ENCODE results near the gene KCNN1. TPM values are rescaled to one million over a fixed set of nuclear protein-coding genes. Genes with fewer than 3 reads are reported as not detected.

The KCNN1 gene
- polyA plus RNA-seq, 3 donors: not detected

DNA sequence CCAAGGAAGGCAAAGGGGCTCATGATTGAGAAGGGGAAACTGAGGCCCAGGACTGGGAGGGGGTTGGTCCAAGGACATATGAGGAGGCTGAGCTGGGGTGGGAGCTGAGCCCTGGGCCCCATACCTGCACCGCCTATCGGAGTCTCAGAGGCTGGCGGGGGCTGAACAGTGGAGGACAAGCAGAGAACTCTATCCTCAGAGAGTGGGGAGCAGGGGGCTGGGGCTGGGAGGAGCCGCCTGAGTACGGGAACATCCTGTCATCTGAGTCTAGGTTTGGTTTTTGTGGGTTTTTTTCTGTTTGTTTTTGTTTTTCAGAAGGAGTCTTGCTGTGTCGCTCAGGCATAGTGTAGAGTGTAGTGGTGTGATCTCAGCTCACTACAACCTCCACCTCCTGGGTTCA, 47.3 kb downstream of the KCNN1 start:
- H3K27ac Mint-ChIP-seq: peak overlapping the region in 6 of 7 donors; percentile 6 to 83 (median 46)
- 100% methylated on average over 1 of the region's 6 CpGs for WGBS (ENCODE audit: insufficient coverage)
- H3K27me3 ChIP-seq (ENCODE audit: control insufficient read depth in 2 of 2, insufficient read depth in 2 of 2, low read length in 2 of 2): no peaks in the 10 kb centered on the region
- H3K27me3 Mint-ChIP-seq (ENCODE audit: low read depth in 3 of 3): peaks cover 0 to 5% (median 0%) of the 10 kb centered on the region in 3 donors
- H3K4me1 ChIP-seq (ENCODE audit: control insufficient read depth in 1 of 2, insufficient read depth in 2 of 2, low read length in 2 of 2): peaks cover 36 to 40% of the 10 kb centered on the region in 2 donors
- H3K36me3 Mint-ChIP-seq: peaks cover 57 to 65% of the 10 kb centered on the region in 2 donors
- peaks cover 39% of the 10 kb centered on the region for H4K20me1 ChIP-seq (ENCODE audit: insufficient read depth, low read length)
- H3K9me3 Mint-ChIP-seq: peaks cover 0 to 2% (median 0%) of the 10 kb centered on the region in 7 donors
- H3K27ac ChIP-seq (ENCODE audit: low read depth in 1 of 2, low read length in 2 of 2): no peak overlapping the region
- no peak overlapping the region for H2AFZ ChIP-seq (ENCODE audit: insufficient read depth, low read depth, low read length, poor library complexity, severe bottlenecking)
- no peaks in the 10 kb centered on the region for H3K9me3 ChIP-seq (replicated peaks in 1 of 2; ENCODE audit: control insufficient read depth in 1 of 2, insufficient read depth in 1 of 2, low read length in 2 of 2)
- intact Hi-C loops (cut with micrococcal nuclease): loop anchor here in 1 of 2 donors (5.0 kb wide), 1 partner anchor 238 kb away; no protein-coding TSS in a partner anchor
- H3K4me3 ChIP-seq (replicated peaks in 1 of 3; ENCODE audit: low read depth in 2 of 3, low read length in 3 of 3): no peak overlapping the region
- no peak overlapping the region for H3K9ac ChIP-seq (ENCODE audit: insufficient read depth, low read length, poor library complexity, severe bottlenecking)
- no peak overlapping the region for H3K4me2 ChIP-seq (replicated peaks; ENCODE audit: extremely low read depth, low read length, poor library complexity, severe bottlenecking)
- no peak for DNase-seq
- H3K4me1 Mint-ChIP-seq: peaks cover 48% of the 10 kb centered on the region
- H3K36me3 ChIP-seq (replicated peaks in 1 of 2; ENCODE audit: control insufficient read depth in 1 of 2, insufficient read depth in 2 of 2, low read length in 2 of 2): peaks cover 55 to 66% of the 10 kb centered on the region in 2 donors
- TF ChIP-seq, protein P1, sequence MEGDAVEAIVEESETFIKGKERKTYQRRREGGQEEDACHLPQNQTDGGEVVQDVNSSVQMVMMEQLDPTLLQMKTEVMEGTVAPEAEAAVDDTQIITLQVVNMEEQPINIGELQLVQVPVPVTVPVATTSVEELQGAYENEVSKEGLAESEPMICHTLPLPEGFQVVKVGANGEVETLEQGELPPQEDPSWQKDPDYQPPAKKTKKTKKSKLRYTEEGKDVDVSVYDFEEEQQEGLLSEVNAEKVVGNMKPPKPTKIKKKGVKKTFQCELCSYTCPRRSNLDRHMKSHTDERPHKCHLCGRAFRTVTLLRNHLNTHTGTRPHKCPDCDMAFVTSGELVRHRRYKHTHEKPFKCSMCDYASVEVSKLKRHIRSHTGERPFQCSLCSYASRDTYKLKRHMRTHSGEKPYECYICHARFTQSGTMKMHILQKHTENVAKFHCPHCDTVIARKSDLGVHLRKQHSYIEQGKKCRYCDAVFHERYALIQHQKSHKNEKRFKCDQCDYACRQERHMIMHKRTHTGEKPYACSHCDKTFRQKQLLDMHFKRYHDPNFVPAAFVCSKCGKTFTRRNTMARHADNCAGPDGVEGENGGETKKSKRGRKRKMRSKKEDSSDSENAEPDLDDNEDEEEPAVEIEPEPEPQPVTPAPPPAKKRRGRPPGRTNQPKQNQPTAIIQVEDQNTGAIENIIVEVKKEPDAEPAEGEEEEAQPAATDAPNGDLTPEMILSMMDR (IDR thresholded peaks at IDR 0.05): no peak
- peaks cover 4% of the 10 kb centered on the region for H3K79me2 ChIP-seq (ENCODE audit: insufficient read depth, low read length)
- no peak overlapping the region for H3K4me3 Mint-ChIP-seq

DNA sequence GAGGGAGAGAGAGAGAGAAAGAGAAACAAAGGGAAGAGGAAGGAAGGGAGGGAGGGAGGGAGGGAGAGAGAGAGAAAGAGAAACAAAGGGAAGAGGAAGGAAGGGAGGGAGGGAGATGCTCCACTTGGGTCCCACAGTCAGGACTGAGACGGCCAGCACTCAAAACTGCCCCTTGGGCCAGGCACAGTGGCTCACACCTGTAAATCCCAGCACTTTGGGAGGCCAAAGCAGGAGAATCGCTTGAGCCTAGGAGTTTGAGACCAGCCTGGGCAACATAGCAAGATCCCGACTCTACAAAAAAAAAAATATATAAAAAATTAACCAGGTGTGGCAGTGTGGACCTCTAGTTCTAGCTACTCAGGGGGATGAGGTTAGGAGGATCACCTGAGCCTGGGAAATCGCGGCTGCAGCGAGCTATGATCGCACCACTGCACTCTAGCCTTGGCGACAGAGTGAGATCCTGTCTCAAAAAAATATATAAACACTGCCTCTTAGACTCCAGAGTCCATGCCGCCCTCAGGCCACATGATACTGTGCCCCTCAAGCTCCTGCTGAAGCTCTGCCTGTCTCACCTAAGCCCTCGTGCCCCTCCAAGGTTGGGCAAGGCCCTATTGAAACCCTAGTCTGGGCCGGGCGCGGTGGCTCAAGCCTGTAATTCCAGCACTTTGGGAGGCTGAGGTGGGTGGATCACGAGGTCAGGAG, 49.5 kb downstream of the KCNN1 start:
- H2AFZ ChIP-seq (ENCODE audit: insufficient read depth, low read depth, low read length, poor library complexity, severe bottlenecking): no peak overlapping the region
- WGBS (ENCODE audit: insufficient coverage): 73% methylated on average over 5 of the region's 14 CpGs
- peak overlapping the region in 3 of 7 donors; percentile 14 to 92 (median 40) for H3K27ac Mint-ChIP-seq
- peaks cover 0 to 6% (median 1%) of the 10 kb centered on the region in 3 donors for H3K27me3 Mint-ChIP-seq (ENCODE audit: low read depth in 3 of 3)
- no peak overlapping the region for H3K4me3 ChIP-seq (replicated peaks in 1 of 3; ENCODE audit: low read depth in 2 of 3, low read length in 3 of 3)
- no peaks in the 10 kb centered on the region for H3K79me2 ChIP-seq (ENCODE audit: insufficient read depth, low read length)
- peaks cover 35 to 44% of the 10 kb centered on the region in 2 donors for H3K36me3 ChIP-seq (replicated peaks in 1 of 2; ENCODE audit: control insufficient read depth in 1 of 2, insufficient read depth in 2 of 2, low read length in 2 of 2)
- no peak for DNase-seq
- intact Hi-C loops (cut with micrococcal nuclease): no loop called here
- H3K9ac ChIP-seq (ENCODE audit: insufficient read depth, low read length, poor library complexity, severe bottlenecking): no peak overlapping the region
- H3K4me1 Mint-ChIP-seq: peaks cover 64% of the 10 kb centered on the region
- TF ChIP-seq, protein P1 (IDR thresholded peaks at IDR 0.05): no peak
- H3K4me3 Mint-ChIP-seq: no peak overlapping the region
- peaks cover 52 to 58% of the 10 kb centered on the region in 2 donors for H3K4me1 ChIP-seq (ENCODE audit: control insufficient read depth in 1 of 2, insufficient read depth in 2 of 2, low read length in 2 of 2)
- H3K4me2 ChIP-seq (replicated peaks; ENCODE audit: extremely low read depth, low read length, poor library complexity, severe bottlenecking): no peak overlapping the region
- H3K27me3 ChIP-seq (ENCODE audit: control insufficient read depth in 2 of 2, insufficient read depth in 2 of 2, low read length in 2 of 2): no peaks in the 10 kb centered on the region
- H3K9me3 ChIP-seq (replicated peaks in 1 of 2; ENCODE audit: control insufficient read depth in 1 of 2, insufficient read depth in 1 of 2, low read length in 2 of 2): no peaks in the 10 kb centered on the region
- peaks cover 41 to 44% of the 10 kb centered on the region in 2 donors for H3K36me3 Mint-ChIP-seq
- peaks cover 19% of the 10 kb centered on the region for H4K20me1 ChIP-seq (ENCODE audit: insufficient read depth, low read length)
- no peak overlapping the region for H3K27ac ChIP-seq (ENCODE audit: low read depth in 1 of 2, low read length in 2 of 2)
- peaks cover 0 to 2% (median 0%) of the 10 kb centered on the region in 7 donors for H3K9me3 Mint-ChIP-seq

Measured in CD14-positive monocyte (primary cell).